ENCODE measurements around the gene DPAGT1.
"Not testable (repeated sequence)": the region's sequence is repeated elsewhere in the genome, so short reads cannot be mapped to it uniquely, and the experiment has no call there.

The DPAGT1 gene

DNA sequence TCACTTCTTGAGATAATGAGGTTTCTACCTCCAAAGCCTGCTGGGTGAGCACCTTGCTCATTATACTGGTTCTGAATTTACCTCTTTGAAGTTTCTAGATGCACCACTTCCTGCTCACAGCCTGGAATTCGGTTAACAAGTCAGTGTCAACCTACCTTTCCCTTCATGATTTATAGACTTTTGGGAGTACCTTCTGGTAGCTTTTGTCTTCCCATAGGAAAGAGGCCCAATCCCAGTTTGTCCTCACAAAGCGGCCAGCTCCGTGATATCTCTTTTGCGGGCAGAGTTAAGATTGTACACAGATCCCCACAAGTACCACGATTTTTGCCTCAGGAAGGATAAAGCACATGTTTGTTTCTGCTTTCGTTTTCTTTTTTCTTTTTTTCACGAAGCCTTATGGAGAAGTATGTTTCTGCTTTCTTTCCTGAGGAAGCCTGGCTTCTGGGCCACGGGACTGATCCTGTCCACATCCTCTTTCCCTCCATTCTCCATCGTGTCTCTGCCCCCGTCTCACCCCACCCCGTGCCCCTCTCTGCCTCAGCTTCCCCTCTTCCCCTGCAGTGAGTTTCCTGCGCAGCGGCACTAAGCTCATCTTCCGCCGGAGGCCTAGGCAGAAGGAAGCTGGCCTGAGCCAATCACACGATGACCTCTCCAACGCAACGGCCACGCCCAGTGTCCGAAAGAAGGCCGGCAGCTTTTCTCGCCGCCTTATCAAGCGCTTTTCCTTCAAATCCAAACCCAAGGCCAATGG, 14.0 kb upstream of the DPAGT1 start:
- DNase-seq (ENCODE audit: low read depth), result no peak

DNA sequence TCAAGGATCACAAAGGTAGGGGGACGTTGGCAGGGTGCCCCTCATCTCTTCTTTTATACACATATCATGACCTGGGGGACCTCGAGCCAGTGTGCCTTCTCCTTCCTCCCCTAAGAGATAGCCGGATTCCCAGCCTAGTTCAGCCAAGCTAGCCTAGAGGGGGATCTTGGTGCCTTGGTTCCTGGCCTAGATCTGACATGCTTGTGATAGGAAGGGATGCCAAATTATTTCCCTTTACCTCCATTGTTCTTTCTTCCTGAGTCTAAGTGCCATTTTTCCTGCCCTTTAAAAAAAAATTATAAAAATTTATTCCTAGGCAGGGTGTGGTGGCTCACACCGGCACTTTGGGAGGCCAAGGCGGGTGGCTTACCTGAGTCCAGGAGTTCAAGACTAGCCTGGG, 12.7 kb upstream of the DPAGT1 start:
- DNase-seq (ENCODE audit: low read depth), result no peak

DNA sequence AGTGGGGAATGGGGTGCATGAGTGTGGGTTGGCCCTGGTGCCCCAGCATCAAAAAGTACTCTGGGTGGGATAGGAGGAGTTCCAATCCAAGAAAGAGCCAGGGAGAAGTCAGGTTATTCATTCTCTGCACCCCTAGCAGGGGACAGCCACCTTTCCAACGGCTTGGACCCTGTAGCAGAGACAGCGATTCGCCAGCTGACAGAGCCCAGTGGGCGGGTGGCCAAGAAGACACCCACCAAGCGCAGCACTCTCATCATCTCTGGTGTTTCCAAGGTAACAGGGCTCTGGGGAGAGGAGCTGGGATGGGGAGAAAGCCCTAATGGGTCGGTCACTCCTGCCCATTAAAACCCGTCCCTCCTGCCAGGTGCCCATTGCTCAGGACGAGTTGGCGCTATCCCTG, 12.1 kb upstream of the DPAGT1 start:
- DNase-seq (ENCODE audit: low read depth), result no peak

DNA sequence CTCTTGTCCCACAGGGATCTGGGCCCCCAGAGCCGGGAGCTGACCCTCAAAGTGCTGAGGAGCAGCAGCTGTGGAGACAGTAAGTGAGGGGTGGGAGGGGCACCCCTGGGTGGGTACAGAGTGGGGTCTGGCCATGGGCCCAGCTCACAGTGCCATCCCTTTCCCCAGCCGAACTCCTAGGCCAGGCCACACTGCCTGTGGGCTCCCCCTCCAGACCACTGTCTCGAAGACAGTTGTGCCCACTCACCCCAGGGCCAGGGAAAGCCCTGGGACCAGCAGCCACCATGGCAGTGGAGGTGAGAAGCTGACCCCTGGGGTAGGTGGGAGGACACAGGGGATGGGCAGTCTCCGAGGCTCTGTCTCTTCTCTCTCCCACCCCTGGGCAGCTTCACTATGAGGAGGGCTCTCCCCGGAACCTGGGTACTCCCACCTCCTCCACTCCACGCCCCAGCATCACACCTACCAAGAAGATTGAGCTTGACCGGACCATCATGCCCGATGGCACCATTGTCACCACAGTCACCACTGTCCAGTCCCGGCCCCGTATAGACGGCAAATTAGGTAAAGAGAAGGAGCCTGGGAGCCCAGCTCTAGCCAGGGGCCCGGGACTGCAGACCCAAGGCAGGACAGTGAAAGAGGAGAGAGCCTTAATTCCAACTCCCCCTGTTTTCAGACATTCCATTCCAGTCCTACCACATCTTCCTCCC, 10.8 kb upstream of the DPAGT1 start:
- DNase-seq (ENCODE audit: low read depth), result no peak

DNA sequence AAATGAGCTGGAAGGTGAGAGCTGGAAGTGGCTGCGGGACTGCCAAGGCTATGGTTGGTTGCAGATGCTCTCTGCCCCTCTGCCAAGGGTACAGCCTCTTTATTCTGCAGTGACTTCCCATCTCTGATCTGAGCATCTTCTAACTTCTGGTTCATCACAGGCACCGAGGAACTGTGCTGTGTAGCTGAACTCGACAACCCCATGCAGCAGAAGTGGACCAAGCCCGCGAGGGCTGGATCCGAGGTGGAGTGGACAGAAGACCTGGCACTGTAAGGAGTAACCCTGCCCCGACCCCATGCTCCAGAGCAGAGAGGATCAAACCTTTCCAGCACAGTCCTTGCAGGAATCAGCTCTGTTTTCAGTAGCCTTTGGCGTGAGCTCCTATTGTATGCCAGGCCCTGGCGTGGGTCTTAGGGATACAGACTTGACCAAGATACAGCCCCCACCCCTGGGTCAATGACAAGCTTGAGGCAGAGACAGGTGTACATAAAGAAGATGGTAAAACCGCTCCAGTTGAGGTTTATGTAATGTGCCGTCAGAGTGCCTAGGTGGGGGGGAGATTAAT, 9.8 kb upstream of the DPAGT1 start:
- no peak for DNase-seq (ENCODE audit: low read depth)

DNA sequence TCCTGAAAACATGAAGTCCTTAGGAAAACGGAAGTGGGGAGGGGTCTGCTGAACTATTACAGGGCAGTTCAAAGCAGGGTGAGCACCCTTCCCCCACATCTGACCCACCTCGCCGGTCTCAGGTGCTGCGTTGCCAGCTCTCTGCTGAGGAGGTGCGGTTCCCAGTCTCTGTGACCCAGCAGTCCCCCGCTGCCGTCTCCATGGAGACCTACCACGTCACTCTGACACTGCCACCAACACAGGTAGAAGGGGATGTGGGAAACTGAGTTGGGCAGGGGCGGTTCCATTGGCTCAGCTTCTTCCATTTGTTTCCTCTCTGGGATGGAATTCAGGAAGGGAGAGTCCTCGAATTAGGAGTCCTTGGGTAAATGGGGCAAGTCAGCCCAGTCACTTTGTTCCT, 8.8 kb upstream of the DPAGT1 start:
- DNase-seq (ENCODE audit: low read depth), result no peak

DNA sequence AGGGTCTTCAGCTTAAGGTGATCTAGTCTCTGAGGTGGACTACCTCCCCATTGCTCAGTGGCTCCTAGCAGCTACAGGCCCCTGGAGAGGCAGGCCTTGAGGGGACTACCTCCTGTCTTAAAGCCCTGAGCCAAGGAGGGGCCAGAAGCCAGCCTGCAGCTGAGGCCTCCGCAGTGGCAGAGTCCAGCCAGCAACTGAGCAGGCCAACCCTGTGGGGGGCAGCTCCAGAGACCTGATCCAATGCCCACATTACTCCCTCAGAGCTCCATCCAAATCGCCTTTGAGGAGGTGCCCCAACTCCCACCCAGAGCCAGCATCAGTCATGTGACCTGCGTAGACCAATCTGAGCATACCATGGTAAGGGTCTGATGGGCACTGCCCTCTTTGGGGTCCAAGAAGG, 8.2 kb upstream of the DPAGT1 start:
- no peak for DNase-seq (ENCODE audit: low read depth)

DNA sequence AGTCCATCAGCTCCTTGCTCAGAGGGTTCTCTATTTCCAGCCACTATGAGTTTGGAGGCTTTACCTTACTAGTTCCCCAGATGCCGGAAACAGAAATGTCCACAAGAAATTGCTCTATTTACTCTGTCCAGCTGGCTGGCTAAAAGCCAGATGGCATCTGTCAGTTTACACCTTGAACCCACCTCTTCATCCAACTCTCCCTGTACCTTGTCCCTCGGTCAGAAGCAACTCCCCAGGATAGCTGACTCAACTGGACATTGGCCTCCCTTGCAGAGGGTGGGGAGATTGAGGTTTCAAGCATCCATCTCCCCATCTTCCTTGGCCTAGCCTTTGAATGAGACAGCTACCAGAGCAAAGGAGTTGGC, 7.2 kb upstream of the DPAGT1 start:
- no peak for DNase-seq (ENCODE audit: low read depth)

DNA sequence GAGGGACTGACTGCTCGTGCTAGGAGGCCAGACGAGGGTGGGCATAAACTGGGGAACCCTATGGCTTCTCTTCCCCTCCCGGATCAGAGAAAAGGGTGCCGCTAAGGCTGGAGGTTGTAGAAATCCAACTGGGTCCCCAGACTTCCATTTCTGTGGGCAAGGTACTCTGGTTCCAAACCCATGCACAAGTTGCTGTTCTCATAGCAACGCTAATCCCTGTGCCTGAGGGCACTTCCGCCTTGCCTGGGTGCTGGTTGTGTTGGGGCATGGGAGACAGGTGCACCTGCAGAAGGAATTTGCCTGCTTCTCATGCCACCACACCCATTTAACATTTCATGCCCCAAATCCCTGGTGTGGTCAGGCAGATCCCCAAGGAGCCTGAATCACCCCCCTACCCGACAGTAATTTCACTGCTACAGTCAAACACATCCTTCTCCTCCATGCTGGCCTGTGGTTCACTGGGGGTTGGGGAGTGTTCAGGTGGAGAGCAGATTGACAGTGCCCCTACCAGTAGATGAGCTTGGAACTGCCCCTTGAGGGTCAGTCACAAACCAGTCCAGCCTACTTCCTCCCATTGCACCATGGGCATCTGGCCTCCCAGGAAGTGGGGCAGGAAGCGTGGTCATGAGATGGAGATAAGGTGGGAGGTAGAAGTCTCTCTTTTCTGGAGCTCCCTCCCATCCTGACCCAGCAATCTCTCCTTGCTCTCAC, 6.6 kb upstream of the DPAGT1 start:
- DNase-seq (ENCODE audit: low read depth), result no peak

DNA sequence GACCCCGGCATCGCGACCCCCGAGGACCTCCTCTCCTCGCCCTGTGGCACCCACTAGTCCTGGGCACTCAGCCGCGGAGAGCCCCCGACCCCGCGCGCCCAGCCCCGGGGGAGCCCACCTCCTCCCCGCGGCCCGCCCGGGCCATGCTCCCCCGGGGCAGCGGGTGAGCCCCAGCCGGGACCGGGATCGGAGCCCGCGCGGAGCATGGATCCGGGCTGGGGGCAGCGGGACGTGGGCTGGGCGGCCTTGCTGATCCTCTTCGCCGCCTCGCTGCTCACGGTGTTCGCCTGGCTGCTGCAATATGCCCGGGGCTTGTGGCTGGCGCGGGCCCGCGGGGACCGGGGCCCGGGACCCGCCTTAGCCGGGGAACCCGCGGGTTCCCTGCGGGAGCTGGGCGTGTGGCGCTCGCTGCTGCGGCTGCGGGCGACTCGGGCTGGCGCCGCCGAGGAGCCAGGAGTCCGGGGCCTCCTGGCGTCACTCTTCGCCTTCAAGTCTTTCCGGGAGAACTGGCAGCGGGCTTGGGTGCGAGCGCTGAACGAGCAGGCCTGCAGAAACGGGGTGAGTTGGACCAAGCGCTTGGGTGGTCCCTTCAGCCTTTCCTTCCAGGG, 6.0 kb upstream of the DPAGT1 start:
- no peak for DNase-seq (ENCODE audit: low read depth)

DNA sequence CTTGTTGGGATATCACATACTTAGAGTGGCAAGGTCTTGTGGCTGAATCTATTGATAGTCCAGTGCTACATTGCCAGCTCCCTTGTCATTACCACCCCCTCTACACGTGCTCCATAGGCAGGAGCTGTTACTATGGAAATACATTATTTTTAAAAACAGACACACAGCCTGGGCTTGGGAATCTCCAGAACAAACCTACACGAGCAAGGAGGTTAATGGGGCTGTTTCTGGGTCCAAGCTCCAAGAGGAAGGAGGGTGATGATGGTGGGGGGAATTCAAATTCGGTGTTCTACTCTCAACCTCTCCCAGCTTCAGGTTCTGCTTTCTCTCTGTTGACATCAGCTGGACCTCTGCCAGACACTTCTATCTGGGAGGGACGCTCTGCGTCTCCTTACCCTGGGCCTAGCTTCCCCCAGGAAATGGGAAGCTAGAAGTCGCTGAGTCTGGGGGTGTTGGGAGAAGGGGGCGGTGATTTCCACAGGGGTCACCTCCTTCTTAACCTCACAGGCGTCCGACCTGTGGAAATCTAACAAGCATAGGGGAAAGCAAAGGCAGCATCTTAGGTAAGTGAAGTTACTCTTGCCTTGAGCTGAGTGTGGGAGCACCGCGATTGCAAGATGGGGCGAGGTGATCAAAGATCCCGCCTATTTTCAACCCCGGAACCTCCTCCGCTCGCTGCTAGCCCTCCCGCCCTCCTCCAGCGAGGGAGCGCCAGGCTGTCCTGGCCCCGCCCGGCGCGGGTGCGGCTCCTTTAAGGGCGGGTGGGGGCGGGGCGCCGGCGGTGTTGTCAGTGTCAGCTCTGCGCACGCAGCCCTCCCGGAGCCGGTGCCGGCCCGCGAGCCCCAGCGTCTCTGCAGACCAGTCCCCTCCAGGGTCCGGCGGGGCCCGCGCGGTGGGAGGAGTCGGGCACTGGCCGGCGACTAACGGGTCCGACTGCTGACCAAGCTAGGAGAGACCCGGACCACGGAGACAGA, 5.2 kb upstream of the DPAGT1 start, which contains the start of gene C2CD2L:
Gene C2CD2L (plus strand): TSS at position 781 of the 974 bp plus-strand sequence. CDS start 398 bp downstream, outside the sequence.
- peak; percentile 84 for DNase-seq (ENCODE audit: low read depth)

DNA sequence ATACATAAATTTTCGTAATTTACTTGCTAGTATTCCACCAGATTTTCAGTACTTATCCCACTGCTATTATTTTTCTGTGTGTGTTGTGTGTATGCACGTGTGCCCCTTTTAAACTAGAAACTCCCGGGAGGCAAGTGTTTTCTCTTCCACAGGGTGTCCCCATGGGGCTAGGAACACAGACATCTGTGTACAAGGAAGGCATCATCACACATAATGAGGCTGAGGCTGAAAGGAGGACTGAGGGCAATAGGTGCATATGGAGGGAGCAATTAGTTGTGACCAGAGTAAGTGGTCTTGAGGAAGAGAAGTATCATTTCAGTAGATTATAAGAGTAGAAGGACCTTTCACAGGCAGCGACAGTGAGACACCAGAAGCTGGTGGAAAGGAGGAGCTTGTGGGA, 2.1 kb upstream of the DPAGT1 start:
- DNase-seq (ENCODE audit: low read depth), result no peak

DNA sequence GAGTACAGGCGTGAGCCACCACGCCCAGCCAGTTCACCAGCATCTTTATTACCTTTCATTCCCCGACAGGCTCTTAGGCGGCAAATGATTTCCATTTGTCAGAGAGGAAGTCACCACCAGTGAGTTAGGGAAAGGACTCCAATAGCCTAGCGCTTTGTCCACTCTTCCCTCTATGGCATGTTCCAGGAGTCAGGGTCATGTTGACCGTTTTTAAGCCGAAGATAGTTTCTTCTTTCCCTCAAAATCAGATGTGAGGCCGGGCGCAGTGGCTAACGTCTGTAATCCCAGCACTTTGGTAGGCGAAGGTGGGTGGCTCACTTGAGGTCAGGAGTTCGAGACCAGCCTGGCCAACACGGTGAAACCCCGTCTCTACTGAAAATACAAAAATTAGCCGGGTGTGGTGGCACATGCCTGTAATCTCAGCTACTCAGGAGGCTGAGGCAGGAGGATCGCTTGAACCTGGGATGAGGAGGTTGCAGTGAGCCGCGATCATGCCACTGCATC, 1.6 kb upstream of the DPAGT1 start:
- DNase-seq (ENCODE audit: low read depth), result not testable (repeated sequence)

DNA sequence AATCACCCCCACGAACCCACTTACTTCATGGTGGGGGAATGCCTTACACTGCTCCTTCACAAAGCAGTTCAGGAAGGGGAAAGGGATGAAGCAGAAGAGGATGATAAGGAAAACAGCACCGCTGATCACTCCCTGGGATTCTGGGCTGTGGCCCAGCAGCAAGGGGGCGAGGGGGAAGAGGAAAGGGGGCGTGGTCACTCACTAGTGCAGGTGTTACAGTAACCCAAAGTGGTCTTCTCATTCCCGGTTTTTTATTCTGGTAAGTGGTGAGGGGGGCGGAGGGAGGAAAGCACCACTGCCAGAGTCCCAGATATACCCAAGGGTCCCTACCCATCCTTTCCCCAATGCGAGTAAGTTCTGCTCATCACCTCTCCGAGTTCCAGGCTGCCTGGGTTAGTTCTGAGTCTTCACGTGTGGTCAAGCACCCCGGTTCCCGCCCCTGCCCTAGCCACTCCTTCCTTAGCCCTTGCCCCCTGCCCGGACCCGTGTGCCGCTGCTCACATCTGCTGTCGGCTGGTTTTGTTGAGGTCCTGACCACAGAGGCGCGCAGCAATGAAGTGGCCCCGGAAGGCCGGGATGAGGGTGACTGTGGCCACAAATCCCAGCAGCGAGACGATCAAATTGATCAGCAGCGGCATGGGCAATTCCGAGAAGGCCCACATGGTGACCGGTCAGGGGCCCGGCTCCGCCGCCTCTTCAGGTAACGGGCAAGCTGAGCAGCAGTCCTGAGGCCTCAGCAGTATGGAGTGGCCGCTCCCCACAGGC, 477 bp downstream of the DPAGT1 start:
- no peak for DNase-seq (ENCODE audit: low read depth)

DNA sequence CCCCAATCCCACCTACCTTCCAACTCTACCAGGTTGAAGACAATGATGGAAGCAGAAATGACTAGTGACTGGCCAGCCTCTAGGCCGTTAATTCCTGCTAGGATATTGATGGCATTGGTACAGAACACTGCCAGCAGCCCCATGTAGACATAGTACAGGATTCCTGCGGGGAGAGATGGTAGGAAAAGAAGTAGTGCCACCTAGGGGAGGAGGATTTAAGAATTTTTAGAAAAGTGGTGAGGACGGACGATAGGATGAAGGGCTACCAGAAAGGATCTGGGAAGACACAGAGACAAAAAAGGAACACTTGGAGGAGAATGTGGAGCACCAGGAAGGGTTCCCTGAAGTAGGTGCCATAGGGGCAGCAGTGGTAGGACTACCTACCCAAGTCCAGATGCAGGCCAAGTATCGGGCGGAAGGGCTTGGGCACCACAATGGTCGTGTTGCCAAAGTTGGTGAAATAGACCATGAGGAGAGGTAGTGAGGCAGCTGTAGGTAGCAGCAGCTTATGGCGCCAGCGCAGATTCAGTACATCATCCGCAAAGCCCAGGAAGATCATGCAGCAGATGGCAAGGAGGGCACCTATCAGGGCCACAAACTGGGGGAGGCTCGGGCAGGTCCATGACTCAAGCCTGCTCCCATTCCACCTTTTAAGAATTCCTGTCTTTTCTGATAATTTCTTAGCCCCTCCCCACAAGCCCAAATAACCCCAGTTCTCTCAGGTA, 1.2 kb downstream of the DPAGT1 start:
- no peak for DNase-seq (ENCODE audit: low read depth)

DNA sequence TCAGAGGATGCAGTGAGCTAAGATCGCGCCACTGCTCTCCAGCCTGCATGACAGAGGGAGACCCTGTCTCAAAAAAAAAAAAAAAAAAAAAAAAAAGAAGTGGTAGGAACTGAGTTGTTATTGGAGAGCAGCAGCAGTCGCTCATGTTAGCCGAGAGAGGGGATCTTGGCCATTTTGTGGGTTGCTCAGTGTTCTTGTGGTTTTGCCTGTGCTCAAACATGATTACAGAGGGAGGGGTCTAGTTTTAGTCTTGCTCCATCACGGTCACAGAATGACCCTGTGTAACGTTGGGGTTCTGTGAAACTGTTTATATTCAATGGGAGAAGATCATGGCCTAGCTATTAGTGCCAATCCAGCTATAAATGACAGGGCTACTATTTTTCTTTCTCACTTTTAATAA, 1.9 kb downstream of the DPAGT1 start:
- no peak for DNase-seq (ENCODE audit: low read depth)

DNA sequence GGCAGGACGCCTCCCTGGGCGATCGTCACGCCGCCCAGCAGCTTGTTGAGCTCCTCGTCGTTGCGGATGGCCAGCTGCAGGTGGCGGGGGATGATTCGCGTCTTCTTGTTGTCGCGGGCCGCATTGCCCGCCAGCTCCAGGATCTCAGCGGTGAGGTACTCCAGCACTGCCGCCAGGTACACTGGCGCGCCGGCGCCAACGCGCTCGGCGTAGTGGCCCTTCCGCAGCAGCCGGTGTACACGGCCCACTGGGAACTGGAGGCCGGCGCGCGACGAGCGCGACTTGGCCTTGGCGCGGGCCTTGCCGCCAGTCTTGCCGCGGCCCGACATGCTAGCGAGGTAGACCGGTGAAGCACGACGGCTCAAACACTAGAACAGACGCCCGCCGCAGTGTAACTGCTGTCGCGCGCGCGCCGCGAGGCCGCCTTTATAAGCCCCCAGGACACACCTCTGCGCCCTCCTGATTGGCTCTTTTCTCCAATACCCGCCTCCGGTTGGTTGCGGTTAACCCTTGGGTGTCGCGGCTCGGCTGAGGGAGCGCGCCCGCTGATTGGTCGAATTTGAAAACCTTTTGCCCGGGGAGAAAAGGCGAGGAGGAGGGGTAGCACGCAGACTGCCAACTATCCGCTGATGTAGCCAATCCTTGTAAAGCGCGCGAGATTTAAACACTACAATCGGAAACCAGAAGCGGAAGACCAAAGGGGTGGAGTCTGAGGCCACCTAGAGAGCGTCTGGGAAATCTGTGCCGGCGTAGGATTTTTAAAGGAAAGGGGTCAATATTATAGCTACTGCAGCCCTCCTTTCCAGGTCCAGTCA, 6.4 kb downstream of the DPAGT1 start:
- DNase-seq (ENCODE audit: low read depth), result peak; percentile 98

DNA sequence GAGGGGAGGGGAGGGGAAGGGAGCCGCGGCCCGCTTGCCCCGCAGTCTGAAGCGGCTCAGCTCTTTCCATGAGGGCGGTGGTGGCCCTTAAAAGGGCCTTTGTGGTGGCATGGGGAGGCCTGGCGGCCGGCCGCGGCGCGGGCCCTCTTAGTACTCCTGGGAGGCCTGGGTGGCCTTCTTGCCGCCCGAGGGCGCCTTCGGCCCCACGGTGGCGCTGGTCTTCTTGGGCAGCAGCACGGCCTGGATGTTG, 6.9 kb downstream of the DPAGT1 start:
- no peak for DNase-seq (ENCODE audit: low read depth)
